ENCODE data around the gene MDK. TPM values are rescaled to one million over a fixed set of nuclear protein-coding genes. Genes with fewer than 3 reads are reported as not detected.

MDK gene
- total and polyA plus RNA-seq, 2 of the 13 experiments (the other 11 are each of a cell fraction or from before 2014, with no cell fraction given) = 312 to 407 TPM

DNA sequence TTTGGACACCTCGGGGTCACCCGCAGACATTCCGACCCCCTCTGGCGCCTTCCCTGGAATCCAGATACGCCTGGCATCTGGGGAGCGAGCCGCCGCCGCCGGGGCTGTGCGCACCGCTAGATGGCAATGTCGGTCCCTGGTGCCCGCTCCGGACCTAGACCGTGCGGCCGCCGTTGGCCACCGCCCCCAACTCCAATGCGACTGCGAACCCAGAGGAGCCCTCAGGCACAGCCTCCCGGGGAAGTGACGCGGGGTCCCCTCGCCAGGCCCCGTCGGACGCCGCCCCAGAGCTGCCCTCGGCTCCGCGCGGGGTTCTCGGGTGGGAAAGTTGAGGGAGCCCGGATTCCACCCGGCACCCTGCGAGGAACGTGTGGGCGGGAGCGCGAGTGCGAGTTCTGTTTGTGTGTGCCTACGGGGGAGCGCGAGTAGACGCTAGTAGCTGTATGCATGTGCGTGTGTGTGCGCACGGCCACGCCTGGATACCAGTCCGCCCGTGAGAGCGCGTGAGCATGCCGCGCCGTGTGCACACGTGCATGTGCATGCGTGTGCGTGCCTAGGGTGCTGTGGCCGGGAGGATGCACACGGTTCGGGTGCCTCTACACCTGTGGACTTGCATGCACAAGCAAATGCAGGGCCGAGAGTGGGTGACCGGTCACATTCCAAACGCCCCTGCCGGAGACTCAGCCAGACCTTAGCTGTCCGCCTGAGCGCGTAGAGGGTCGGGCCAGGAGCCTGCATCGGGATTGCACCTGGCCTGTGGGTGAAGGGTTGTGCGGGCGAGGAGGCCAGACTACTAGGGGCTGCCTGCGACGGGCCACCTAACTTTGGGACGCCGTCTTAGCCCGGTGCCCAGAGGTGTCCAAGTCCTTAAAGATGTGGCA is 8.2 kb downstream of the MDK start (continued):
- TF ChIP-seq, protein P1, sequence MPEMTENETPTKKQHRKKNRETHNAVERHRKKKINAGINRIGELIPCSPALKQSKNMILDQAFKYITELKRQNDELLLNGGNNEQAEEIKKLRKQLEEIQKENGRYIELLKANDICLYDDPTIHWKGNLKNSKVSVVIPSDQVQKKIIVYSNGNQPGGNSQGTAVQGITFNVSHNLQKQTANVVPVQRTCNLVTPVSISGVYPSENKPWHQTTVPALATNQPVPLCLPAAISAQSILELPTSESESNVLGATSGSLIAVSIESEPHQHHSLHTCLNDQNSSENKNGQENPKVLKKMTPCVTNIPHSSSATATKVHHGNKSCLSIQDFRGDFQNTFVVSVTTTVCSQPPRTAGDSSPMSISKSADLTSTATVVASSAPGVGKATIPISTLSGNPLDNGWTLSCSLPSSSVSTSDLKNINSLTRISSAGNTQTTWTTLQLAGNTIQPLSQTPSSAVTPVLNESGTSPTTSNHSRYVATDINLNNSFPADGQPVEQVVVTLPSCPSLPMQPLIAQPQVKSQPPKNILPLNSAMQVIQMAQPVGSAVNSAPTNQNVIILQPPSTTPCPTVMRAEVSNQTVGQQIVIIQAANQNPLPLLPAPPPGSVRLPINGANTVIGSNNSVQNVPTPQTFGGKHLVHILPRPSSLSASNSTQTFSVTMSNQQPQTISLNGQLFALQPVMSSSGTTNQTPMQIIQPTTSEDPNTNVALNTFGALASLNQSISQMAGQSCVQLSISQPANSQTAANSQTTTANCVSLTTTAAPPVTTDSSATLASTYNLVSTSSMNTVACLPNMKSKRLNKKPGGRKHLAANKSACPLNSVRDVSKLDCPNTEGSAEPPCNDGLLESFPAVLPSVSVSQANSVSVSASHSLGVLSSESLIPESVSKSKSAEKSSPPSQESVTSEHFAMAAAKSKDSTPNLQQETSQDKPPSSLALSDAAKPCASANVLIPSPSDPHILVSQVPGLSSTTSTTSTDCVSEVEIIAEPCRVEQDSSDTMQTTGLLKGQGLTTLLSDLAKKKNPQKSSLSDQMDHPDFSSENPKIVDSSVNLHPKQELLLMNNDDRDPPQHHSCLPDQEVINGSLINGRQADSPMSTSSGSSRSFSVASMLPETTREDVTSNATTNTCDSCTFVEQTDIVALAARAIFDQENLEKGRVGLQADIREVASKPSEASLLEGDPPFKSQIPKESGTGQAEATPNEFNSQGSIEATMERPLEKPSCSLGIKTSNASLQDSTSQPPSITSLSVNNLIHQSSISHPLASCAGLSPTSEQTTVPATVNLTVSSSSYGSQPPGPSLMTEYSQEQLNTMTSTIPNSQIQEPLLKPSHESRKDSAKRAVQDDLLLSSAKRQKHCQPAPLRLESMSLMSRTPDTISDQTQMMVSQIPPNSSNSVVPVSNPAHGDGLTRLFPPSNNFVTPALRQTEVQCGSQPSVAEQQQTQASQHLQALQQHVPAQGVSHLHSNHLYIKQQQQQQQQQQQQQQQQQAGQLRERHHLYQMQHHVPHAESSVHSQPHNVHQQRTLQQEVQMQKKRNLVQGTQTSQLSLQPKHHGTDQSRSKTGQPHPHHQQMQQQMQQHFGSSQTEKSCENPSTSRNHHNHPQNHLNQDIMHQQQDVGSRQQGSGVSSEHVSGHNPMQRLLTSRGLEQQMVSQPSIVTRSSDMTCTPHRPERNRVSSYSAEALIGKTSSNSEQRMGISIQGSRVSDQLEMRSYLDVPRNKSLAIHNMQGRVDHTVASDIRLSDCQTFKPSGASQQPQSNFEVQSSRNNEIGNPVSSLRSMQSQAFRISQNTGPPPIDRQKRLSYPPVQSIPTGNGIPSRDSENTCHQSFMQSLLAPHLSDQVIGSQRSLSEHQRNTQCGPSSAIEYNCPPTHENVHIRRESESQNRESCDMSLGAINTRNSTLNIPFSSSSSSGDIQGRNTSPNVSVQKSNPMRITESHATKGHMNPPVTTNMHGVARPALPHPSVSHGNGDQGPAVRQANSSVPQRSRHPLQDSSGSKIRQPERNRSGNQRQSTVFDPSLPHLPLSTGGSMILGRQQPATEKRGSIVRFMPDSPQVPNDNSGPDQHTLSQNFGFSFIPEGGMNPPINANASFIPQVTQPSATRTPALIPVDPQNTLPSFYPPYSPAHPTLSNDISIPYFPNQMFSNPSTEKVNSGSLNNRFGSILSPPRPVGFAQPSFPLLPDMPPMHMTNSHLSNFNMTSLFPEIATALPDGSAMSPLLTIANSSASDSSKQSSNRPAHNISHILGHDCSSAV (CRISPR knock-in tag; IDR thresholded peaks at IDR 0.05; ENCODE audit: borderline replicate concordance) = no peak
- TF ChIP-seq ZNF790 (CRISPR knock-in tag; IDR thresholded peaks at IDR 0.05; ENCODE audit: borderline replicate concordance) (no peak), SRSF4 (IDR thresholded peaks at IDR 0.05; ENCODE audit: low read depth, low read length, poor library complexity, severe bottlenecking) (no peak), SP5 (CRISPR knock-in tag; IDR thresholded peaks at IDR 0.05; ENCODE audit: borderline replicate concordance, low read depth) (no peak), KMT2B (CRISPR knock-in tag; IDR thresholded peaks at IDR 0.05) (no peak), CEBPG (CRISPR knock-in tag; IDR thresholded peaks at IDR 0.05) (no peak), SIX4 (CRISPR knock-in tag; IDR thresholded peaks at IDR 0.05) (no peak), MXI1 (IDR thresholded peaks at IDR 0.05; ENCODE audit: borderline replicate concordance, low read depth, low read length) (peak; percentile 31; the same call in 1 of the 3 replicates), CENPX (CRISPR knock-in tag; IDR thresholded peaks at IDR 0.05) (no peak), ZNF747 (CRISPR knock-in tag; IDR thresholded peaks at IDR 0.05; ENCODE audit: borderline replicate concordance) (no peak)
- TF ChIP-seq, protein P2, sequence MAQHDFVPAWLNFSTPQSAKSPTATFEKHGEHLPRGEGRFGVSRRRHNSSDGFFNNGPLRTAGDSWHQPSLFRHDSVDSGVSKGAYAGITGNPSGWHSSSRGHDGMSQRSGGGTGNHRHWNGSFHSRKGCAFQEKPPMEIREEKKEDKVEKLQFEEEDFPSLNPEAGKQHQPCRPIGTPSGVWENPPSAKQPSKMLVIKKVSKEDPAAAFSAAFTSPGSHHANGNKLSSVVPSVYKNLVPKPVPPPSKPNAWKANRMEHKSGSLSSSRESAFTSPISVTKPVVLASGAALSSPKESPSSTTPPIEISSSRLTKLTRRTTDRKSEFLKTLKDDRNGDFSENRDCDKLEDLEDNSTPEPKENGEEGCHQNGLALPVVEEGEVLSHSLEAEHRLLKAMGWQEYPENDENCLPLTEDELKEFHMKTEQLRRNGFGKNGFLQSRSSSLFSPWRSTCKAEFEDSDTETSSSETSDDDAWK (CRISPR knock-in tag; IDR thresholded peaks at IDR 0.05) = no peak
- TF ChIP-seq, protein P3, sequence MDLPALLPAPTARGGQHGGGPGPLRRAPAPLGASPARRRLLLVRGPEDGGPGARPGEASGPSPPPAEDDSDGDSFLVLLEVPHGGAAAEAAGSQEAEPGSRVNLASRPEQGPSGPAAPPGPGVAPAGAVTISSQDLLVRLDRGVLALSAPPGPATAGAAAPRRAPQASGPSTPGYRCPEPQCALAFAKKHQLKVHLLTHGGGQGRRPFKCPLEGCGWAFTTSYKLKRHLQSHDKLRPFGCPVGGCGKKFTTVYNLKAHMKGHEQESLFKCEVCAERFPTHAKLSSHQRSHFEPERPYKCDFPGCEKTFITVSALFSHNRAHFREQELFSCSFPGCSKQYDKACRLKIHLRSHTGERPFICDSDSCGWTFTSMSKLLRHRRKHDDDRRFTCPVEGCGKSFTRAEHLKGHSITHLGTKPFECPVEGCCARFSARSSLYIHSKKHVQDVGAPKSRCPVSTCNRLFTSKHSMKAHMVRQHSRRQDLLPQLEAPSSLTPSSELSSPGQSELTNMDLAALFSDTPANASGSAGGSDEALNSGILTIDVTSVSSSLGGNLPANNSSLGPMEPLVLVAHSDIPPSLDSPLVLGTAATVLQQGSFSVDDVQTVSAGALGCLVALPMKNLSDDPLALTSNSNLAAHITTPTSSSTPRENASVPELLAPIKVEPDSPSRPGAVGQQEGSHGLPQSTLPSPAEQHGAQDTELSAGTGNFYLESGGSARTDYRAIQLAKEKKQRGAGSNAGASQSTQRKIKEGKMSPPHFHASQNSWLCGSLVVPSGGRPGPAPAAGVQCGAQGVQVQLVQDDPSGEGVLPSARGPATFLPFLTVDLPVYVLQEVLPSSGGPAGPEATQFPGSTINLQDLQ (CRISPR knock-in tag; IDR thresholded peaks at IDR 0.05) = no peak
- TF ChIP-seq, protein P4, sequence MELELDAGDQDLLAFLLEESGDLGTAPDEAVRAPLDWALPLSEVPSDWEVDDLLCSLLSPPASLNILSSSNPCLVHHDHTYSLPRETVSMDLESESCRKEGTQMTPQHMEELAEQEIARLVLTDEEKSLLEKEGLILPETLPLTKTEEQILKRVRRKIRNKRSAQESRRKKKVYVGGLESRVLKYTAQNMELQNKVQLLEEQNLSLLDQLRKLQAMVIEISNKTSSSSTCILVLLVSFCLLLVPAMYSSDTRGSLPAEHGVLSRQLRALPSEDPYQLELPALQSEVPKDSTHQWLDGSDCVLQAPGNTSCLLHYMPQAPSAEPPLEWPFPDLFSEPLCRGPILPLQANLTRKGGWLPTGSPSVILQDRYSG (CRISPR knock-in tag; IDR thresholded peaks at IDR 0.05) = no peak

Measured in HepG2 (cell line).